Motor neuron (in vitro differentiated cells): ENCODE measurements around the gene SNX25. TPM values are rescaled to one million over a fixed set of nuclear protein-coding genes. Genes with fewer than 3 reads are reported as not detected.
"Not testable (repeated sequence)": the region's sequence is repeated elsewhere in the genome, so short reads cannot be mapped to it uniquely, and the experiment has no call there.

ENCODE experiments used
- ATAC-seq, 8 experiments: fragments of 200-7000 bp; cut with Tn5 transposase; replicated peaks in 6 of 8; 2 replicates each; pipeline ENCODE4 v1.8.0; 2021; ENCODE audit warnings: mild to moderate bottlenecking in 8 of 8, moderate library complexity in 8 of 8
- H3K27ac ChIP-seq, 2 donors: fragments of 250-450 bp; sonication (Bioruptor Pico); 2 replicates each; pipeline ENCODE4 v1.9.0; 2021; ENCODE audit warnings: antibody characterized with exemption in 2 of 2, mild to moderate bottlenecking in 2 of 2, moderate library complexity in 1 of 2
- H3K4me1 ChIP-seq, 2 donors: fragments of 250-450 bp; sonication (Bioruptor Pico); replicated peaks in 1 of 2; 2 replicates each; pipeline ENCODE4 v1.6.1; 2021; ENCODE audit warnings: antibody characterized with exemption in 2 of 2, mild to moderate bottlenecking in 2 of 2, moderate library complexity in 1 of 2
- H3K4me3 ChIP-seq, 5 donors: fragments of 250-450 bp; sonication (Bioruptor Pico); 2 replicates each; pipeline ENCODE4 v1.9.0; 2021; ENCODE audit warnings: antibody characterized with exemption in 5 of 5, mild to moderate bottlenecking in 5 of 5, moderate library complexity in 4 of 5
- WGBS, 10 experiments: fragments of 450-650 bp; shearing (Covaris generic); methylation state at CpG; one replicate each; pipeline ENCODE4 v1.0.0; 2022; 5-methylcytosine and 5-hydroxymethylcytosine counted together
- in situ Hi-C, 9 experiments: fragments of 400-800 bp; cut with MboI; loops; one replicate each; pipeline ENCODE4 v1.15.0; 2021; ENCODE audit warnings: low sequenced_read_pairs in 9 of 9, low pct_unique_long_range_greater_than_20kb in 2 of 9; ENCODE audit not compliant: unreplicated experiment in 9 of 9
- total RNA-seq, 8 experiments: library from RNA; unstranded; fragments of 300-600 nt; gene quantifications; 2 replicates each; pipeline versions ENCODE4 v1.2.3 to v1.2.4, GENCODE V29; 2022

The SNX25 gene
- total RNA-seq, 8 experiments from 2014 or later: 13.1 to 55.4 (median 20.2) TPM

DNA sequence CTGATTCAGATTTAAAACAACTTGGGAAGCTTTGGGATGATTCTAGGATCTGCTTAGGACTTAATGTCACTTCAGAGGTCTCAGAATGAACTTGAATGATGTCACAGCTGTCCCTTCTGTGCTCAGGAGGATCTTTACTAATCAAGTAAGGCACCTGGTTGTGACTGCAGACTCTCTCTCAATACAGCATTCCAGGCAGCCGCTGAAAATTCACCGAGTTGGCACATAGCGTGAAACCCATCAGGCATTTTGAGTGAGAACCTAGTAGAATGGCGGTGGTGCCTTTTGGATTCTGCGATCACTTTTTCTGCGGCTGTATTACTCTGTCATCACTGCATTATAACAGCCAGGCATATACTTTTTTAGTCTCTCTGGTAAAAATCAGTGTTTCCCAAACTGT is 16.5 kb downstream of the SNX25 start:
- Histone ChIP-seq H3K4me1 (peaks cover 0 to 4% of the 10 kb centered on the region in 2 donors), H3K27ac (no peak overlapping the region), H3K4me3 (no peak overlapping the region)
- ATAC-seq: peak in 1 of 8 experiments; percentile 65
- WGBS, 10 experiments: 89 to 100% (median 96%) methylated on average over 1 to 6 of the region's 6 CpGs; no CpG with 5 or more reads in 2 of the 10 experiments
- in situ Hi-C loops: no loop called here

GRCh38 chr4:185227131-185227551 is 17.7 kb downstream of the SNX25 start:
- in situ Hi-C loops: no loop called here
- ATAC-seq: peak in 3 of 8 experiments; percentile 18 to 69 (median 30)
- H3K4me1 ChIP-seq: peaks cover 0 to 4% of the 10 kb centered on the region in 2 donors
- WGBS, 10 experiments: 10 to 67% (median 24%) methylated on average over 1 to 4 of the region's 4 CpGs; no CpG with 5 or more reads in 3 of the 10 experiments
- H3K27ac ChIP-seq: no peak overlapping the region
- no peak overlapping the region for H3K4me3 ChIP-seq

DNA sequence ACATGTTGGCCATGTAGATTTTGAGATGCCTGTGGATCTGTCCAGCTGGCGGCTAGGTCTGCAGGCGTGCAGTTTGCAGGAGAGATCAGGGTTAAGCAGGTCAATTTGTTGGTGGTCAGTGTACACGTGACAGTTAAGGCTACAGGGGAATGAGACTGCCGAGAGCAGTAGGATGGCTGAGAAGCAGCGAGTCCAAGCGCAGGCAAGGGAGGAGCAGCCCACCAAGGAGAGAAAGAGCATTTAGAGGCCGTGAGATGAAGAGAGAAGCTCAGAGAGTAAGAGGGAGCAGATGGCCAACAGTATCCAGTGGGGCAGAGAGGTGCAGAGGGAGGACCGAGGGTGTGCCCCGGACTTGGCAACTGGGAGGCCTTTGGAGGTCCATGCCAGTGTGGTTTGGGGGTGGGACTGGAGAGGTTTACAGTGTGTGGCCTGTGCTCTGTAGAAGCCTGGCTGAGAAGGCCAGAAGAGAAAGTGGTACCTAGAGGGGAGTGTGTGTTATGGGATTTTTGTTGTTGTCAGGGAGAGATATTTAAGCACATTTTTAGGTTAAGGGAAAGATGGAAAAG is 18.4 kb downstream of the SNX25 start:
- Histone ChIP-seq H3K4me1 (peaks cover 3 to 4% of the 10 kb centered on the region in 2 donors), H3K4me3 (no peak overlapping the region), H3K27ac (no peak overlapping the region)
- in situ Hi-C loops: no loop called here
- WGBS, 10 experiments: 67 to 100% (median 87%) methylated on average over 1 to 6 of the region's 9 CpGs; no CpG with 5 or more reads in 3 of the 10 experiments
- ATAC-seq: peak in 1 of 8 experiments; percentile 20

GRCh38 chr4:185229021-185229818 is 19.8 kb downstream of the SNX25 start:
- no peak overlapping the region for H3K27ac ChIP-seq
- peak in 2 of 8 experiments; percentile 40 to 72 for ATAC-seq
- WGBS, 10 experiments: 60 to 100% (median 97%) methylated on average over 1 to 12 of the region's 19 CpGs; no CpG with 5 or more reads in 2 of the 10 experiments
- H3K4me1 ChIP-seq: peaks cover 4% of the 10 kb centered on the region in 2 donors
- H3K4me3 ChIP-seq: no peak overlapping the region
- in situ Hi-C loops: no loop called here

DNA sequence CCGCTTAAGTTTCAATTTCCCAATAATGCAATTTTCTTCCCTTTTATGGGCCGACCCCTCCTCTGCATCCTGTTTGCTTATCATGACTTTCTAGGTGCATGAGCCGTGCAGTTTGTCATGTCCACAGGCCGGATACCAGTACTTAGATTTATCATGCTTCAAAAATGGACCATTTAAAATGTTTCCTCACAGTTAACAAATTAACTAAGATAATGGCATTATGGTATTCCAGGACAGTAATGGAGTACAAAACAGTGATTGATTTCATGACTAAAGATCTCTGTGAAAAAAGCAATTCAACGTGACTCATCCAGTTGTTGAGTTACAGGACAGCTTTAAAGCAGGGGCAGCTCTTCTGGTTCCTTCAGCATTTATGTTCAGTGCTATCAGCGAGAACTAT is 23.0 kb downstream of the SNX25 start:
- Histone ChIP-seq H3K27ac (no peak overlapping the region), H3K4me1 (peaks cover 7 to 8% of the 10 kb centered on the region in 2 donors), H3K4me3 (no peak overlapping the region)
- WGBS, 10 experiments: 69 to 100% (median 83%) methylated on average over 2 to 6 of the region's 6 CpGs; no CpG with 5 or more reads in 1 of the 10 experiments
- peak in 5 of 8 experiments; percentile 75 to 91 (median 79) for ATAC-seq
- in situ Hi-C loops: no loop called here

GRCh38 chr4:185235119-185235842 is 25.9 kb downstream of the SNX25 start:
- in situ Hi-C loops: no loop called here
- peaks cover 3 to 8% of the 10 kb centered on the region in 2 donors for H3K4me1 ChIP-seq
- no peak overlapping the region for H3K4me3 ChIP-seq
- no peak overlapping the region for H3K27ac ChIP-seq
- ATAC-seq: peak in 5 of 8 experiments; percentile 18 to 61 (median 30)
- WGBS, 10 experiments: 67 to 100% (median 83%) methylated on average over 1 to 7 of the region's 7 CpGs; no CpG with 5 or more reads in 2 of the 10 experiments

DNA sequence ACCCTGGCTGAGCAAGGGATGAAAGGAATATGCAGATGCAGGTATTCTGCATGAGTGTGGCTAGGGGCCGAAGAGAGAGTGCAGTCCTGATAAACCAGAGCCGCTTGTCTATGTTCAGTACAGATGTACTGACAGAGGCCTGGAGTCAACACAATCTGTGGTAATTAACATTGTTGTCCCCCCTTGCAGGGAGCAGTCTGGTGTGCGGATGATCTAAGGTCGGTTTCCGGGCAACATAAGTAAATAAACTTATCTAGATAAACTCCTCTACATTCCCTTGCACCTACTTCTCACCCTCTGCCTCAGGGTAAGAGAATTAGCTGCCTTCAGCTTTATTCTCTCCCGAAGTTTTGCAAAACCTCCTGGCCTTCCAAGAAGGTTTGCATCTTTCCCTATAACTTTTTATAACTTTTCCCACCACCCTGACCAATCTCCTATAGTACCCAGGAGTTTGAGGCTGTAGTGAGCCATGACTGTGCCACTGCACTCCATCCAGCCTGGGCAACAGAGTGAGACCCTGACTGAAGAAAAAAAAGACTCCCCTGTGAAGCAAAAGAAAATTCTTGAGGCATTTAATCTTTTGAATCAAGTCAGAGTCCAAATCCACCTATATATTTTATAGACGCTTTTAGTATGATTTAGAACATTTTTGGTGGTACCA is 26.6 kb downstream of the SNX25 start:
- no peak overlapping the region for H3K27ac ChIP-seq
- in situ Hi-C loops: no loop called here
- ATAC-seq: peak in 6 of 8 experiments; percentile 18 to 96 (median 38)
- WGBS, 10 experiments: 67 to 100% (median 84%) methylated on average over 1 to 7 of the region's 7 CpGs
- peaks cover 3 to 8% of the 10 kb centered on the region in 2 donors for H3K4me1 ChIP-seq
- no peak overlapping the region for H3K4me3 ChIP-seq

- H3K4me3 ChIP-seq: no peak overlapping the region
- peaks cover 3 to 8% of the 10 kb centered on the region in 2 donors for H3K4me1 ChIP-seq
- no peak overlapping the region for H3K27ac ChIP-seq
- no peak for ATAC-seq
- in situ Hi-C loops: no loop called here
- 90 to 100% (median 100%) methylated on average over 2 to 3 of the region's 3 CpGs; no CpG with 5 or more reads in 3 of the 10 experiments for WGBS, 10 experiments
These were observed 27.8 kb downstream of the SNX25 start for GRCh38 chr4:185237175-185237574.

GRCh38 chr4:185238215-185238681 is 28.9 kb downstream of the SNX25 start:
- H3K27ac ChIP-seq: no peak overlapping the region
- peak in 2 of 8 experiments; percentile 97 to 99 for ATAC-seq
- no peak overlapping the region for H3K4me3 ChIP-seq
- peaks cover 3 to 4% of the 10 kb centered on the region in 2 donors for H3K4me1 ChIP-seq
- 4 to 100% (median 80%) methylated on average over 2 to 5 of the region's 5 CpGs for whole genome bisulfite sequencing, 10 experiments
- in situ Hi-C loops: no loop called here

GRCh38 chr4:185238750-185239149 is 29.4 kb downstream of the SNX25 start:
- no peak for ATAC-seq
- 80 to 100% (median 100%) methylated on average over 1 to 4 of the region's 4 CpGs; no CpG with 5 or more reads in 2 of the 10 experiments for whole genome bisulfite sequencing, 10 experiments
- peaks cover 3 to 4% of the 10 kb centered on the region in 2 donors for H3K4me1 ChIP-seq
- H3K4me3 ChIP-seq: no peak overlapping the region
- H3K27ac ChIP-seq: no peak overlapping the region
- in situ Hi-C loops: no loop called here

DNA sequence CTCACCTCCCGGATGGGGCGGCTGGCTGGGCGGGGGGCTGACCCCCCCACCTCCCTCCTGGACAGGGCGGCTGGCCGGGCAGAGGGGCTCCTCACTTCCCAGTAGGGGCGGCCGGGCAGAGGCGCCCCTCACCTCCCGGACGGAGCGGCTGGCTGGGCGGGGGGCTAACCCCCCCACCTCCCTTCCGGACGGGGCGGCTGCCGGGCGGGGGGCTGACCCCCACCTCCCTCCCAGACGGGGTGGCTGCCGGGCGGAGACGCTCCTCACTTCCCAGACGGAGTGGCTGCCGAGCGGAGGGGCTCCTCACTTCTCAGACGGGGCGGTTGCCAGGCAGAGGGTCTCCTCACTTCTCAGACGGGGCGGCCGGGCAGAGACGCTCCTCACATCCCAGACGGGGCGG is 31.1 kb downstream of the SNX25 start:
- ATAC-seq, H3K4me1 ChIP-seq, in situ Hi-C loops, H3K4me3 ChIP-seq, H3K27ac ChIP-seq: not testable (repeated sequence)
- no CpG with 5 or more reads among the region's 32 CpGs for WGBS, 10 experiments

GRCh38 chr4:185242749-185243533 is 33.5 kb downstream of the SNX25 start:
- Histone ChIP-seq H3K4me1 (peaks cover 3 to 11% of the 10 kb centered on the region in 2 donors), H3K27ac (no peak overlapping the region), H3K4me3 (no peak overlapping the region)
- in situ Hi-C loops: no loop called here
- 50 to 100% (median 100%) methylated on average over 1 to 5 of the region's 6 CpGs; no CpG with 5 or more reads in 2 of the 10 experiments for WGBS, 10 experiments
- peak in 1 of 8 experiments; percentile 22 for ATAC-seq
